Measurements from ENCODE around the gene DMKN.

The DMKN gene

GRCh38 chr19:35522745-35523327, 9.4 kb upstream of the DMKN start:
- DNase-seq = no peak

DNA sequence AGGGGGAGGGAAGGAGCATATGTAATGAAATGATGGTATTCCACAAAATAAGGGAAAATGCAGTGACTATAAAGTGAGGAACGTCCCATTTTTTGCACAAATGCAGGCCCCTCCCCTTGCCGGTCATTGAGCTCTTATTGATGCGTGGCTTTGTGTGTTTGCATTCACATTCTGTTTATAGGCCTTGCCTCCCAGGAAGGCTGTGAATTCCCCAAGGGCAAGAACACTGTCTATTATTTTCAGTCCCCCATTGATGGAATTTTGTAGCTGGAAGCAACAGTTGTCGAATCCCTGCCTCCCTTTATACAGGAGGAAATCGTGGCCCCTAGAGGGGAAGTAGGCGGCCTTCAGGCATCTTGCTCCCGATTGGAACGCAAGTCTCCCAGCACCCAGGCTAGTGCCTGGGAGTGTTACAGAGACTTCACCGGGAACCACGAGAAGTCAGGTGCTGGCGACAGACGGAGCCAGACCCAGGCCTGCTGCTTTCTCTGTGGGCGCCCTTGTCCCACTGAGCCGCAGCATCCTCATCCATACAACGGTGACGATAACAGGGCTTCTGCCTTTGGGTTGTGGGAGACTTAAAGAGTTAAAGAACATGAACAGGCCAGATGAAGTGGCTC, 7.8 kb upstream of the DMKN start:
- no peak for DNase-seq

- DNase-seq = no peak
Observed at GRCh38 chr19:35519291-35519690, 5.8 kb upstream of the DMKN start.

- DNase-seq = no peak
Observed at GRCh38 chr19:35518313-35518712, 4.9 kb upstream of the DMKN start.

DNA sequence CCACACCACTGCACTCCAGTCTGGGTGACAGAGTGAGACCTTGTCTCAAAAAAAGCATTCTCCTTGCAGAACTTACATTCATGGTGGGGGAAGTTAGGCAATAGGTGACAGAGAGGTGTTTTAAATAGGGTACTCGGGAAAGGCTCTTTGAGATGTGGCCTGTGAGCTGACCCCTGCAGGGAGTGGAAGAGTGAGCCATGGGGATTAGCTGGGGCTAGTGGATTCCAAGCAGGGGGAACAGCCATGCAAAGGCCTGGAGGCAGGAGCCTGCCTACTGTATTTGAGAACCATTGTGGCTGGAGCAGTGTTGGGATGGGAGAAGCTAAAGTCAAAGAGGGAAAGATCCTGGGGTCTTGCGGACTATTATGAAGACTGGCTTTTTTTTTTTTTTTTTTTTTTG, 3.9 kb upstream of the DMKN start:
- DNase-seq = no peak

GRCh38 chr19:35516310-35516709, 2.9 kb upstream of the DMKN start:
- DNase-seq = no peak

DNA sequence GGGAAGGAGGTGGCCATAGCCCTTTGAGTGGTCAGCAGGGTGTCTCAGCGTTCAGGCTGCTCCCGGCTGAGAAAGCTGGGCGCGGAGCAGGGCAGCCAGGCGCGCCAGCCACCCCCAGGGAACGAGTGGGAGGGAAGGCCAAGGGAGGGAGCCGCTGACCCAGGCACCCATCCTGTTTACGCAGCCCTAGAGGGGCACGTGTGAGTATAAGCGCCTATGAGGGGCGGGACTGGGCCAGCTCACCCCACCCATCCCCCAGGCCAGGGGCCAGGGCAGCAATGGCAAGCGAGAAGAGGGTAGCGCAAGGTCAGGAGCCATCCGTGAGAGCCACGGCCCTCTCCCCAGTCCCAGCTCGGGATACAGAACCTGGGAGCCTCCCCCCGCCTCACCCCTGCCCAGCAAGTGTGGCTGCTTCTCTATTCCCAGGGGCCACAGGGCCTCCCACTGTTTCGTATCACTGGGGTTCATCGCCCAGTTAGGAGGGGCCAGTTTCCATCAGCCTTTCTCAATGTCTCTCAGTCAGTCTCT, 897 bp upstream of the DMKN start:
- DNase-seq = no peak

DNA sequence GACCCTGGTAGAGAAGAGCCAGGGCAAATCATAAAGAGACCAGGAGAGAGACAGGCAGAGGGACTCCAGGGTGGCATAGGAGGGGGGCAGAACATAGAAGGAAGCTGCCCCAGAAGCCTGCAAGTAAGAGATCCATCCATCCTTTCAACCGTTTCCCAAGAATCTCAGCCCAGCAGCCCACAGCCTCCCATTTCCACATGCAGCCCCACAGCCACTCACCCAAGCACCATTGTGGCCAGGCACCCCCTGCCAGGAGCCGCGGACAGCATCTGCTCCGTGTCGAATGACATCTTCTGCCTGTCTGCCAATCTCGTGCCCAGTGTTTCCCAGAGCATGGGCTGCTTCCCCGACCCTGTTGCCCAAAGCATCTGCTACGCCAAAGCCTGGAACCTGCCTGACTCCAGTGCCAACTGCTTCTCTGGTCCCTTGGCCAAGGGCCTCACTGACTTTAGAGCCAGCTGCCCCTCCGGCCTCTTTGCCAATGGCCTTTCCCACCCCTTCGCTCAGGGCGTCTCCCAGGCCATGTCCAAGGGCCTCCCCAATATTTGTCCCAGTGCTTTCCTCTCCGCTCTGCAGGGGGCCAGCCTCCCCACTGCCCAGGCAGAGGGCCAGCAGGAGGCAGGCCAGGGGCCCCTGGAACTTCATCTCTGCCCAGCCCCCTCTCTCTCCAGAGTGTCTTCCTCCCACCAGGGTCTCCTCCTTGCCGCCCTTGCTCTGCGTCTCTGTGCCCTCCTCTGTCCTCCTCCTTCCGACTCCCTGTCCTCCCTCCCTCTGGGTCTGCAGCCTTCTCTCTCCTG, 420 bp downstream of the DMKN start:
- DNase-seq = no peak

- DNase-seq = no peak
Observed at GRCh38 chr19:35511337-35511736, 2.1 kb downstream of the DMKN start.

- no peak for DNase-seq
Observed at GRCh38 chr19:35510626-35510964, 2.9 kb downstream of the DMKN start.

DNA sequence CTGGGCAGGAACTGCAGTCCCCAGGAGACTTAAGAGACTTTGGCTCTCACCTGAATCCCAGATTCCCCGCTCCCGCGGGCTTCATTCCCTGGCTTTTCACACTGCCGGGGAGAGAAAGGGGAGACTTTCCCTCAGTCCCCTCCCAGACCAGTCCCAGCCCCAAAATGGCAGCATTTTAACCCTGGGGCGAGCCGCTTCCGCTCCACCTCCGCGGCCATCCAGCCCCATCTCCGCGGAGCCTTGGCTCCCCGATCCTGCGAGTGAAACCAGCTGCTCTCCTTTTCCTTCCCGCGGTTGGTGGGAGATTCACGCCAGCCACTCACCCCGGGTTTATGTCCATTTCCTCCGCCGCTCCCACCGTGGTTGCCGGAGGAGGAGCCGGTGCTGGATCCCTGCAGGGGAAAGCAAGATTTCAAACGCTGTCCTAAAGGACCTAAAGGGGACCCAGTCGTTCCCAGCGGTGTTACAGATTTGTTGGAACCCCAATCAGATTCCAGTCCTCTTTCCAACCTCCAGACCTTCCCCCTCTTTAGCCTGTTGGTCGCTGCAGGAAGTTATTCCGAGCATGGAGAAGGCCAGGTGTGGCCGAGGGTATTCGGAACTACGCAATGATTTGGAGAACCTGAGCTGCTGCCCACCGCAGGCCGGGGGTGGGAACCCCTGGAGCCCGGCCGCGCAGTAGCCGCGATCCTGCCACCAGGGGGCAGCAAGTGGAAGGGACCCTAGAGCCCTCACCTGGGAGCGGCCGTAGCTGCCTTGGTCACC, 3.4 kb downstream of the DMKN start:
- DNase-seq = peak; percentile 39

DNA sequence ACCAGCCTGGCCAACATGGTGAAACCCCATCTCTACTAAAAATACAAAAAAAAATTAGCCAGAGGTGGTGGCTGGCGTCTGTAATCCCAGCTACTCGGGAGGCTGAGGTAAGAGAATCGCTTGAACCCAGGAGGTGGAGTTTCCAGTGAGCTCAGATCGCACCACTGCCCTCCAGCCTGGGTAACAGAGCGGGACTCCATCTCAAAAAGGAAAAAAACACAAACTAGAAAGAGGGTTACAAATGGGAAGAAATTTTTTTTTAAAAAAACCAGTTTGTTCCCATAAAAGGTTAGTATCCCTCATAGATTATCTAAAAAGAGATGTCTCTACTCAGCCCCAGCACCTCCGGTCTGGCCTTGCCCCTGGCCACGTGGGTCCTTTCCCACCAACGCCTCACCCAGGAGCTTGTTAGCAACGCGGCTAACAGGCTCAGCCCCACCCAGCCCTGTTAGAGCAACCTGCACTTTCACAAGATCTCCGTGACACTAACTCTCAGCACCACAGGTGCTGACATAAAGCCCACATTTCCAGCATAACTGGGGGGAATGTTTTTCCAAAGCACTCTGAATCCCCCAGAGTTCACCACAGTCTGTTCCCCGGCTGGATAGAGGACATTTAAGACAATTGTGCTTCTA, 4.3 kb downstream of the DMKN start:
- no peak for DNase-seq

GRCh38 chr19:35508129-35508528, 5.3 kb downstream of the DMKN start:
- no peak for DNase-seq

GRCh38 chr19:35507561-35507960, 5.9 kb downstream of the DMKN start:
- no peak for DNase-seq

- DNase-seq = no peak
Observed at GRCh38 chr19:35506011-35506410, 7.4 kb downstream of the DMKN start.

- no peak for DNase-seq
Observed at GRCh38 chr19:35502751-35503150, 10.7 kb downstream of the DMKN start.

- DNase-seq = no peak
Observed at GRCh38 chr19:35501684-35502083, 11.8 kb downstream of the DMKN start.

GRCh38 chr19:35500611-35501010, 12.8 kb downstream of the DMKN start:
- DNase-seq = no peak

- DNase-seq = no peak
Observed at GRCh38 chr19:35498984-35499527, 14.4 kb downstream of the DMKN start.

DNA sequence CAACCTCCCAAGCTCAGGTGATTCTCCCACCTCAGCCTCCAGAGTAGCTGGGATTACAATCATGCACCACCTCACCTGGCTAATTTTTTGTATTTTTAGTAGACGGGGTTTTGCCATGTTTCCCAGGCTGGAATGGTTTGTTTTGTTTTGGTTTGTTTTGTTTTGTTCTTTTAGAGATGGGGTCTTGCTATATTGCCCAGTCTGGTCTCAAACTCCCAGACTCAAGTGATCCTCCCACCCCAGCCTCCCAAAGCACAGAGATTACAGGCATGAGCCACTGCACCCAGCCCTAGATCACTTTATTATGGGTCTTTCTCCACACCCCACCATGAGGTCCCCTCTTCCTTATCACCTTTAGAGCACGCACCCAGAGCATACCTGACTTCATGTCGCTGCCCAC, 15.2 kb downstream of the DMKN start:
- no peak for DNase-seq

DNA sequence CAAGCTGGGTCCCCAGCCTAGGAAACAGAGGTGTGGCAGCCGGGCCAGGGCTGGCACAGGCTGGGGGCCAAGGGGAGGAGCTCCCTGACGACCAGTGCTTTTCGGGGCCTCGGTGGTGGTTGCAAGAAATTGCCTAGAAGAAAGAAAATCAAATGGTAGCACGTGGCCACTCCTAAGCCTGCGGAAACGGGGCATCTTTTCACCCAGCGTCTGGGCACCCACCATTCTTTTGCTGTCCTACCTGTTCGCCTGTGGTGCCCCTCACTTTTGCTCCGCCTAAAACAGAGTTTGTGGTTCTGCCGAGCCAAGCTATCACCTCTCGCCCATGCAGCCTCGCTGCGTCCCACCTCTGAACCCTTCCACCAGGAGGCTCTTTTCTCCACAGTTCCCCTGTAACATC, 16.0 kb downstream of the DMKN start:
- no peak for DNase-seq
